Neural crest cell (in vitro differentiated cells): ENCODE data around the gene OR4E2. TPM values are rescaled to one million over a fixed set of nuclear protein-coding genes. Genes with fewer than 3 reads are reported as not detected.
"Not testable (repeated sequence)": the region's sequence is repeated elsewhere in the genome, so short reads cannot be mapped to it uniquely, and the experiment has no call there.

Experiments used
- DNase-seq: peaks from one replicate; pipeline ENCODE4 v3.0.0; 2021; ENCODE audit warnings: low read depth, mixed read lengths, low spot score
- H3K27ac Mint-ChIP-seq: one replicate; pipeline ENCODE4 v1.8.0; 2021; ENCODE audit warnings: mild to moderate bottlenecking, mixed read lengths; ENCODE audit not compliant: unreplicated experiment
- H3K27me3 Mint-ChIP-seq: 2 replicates; pipeline ENCODE4 v1.8.0; 2021; ENCODE audit warnings: low read depth, mild to moderate bottlenecking, mixed read lengths
- H3K36me3 Mint-ChIP-seq: 2 replicates; pipeline ENCODE4 v1.8.0; 2021; ENCODE audit warnings: low read depth, mild to moderate bottlenecking, mixed read lengths
- H3K4me1 Mint-ChIP-seq: 2 replicates; pipeline ENCODE4 v1.8.0; 2021; ENCODE audit warnings: mixed read lengths
- H3K4me3 Mint-ChIP-seq: one replicate; pipeline ENCODE4 v1.8.0; 2021; ENCODE audit warnings: mild to moderate bottlenecking, mixed read lengths
- H3K9me3 Mint-ChIP-seq: 2 replicates; pipeline ENCODE4 v1.8.0; 2021; ENCODE audit warnings: mixed read lengths
- long read RNA-seq: library from polyadenylated mRNA; unstranded; transcript quantifications from one replicate; pipeline ENCODE4 v2.0.0, GENCODE V29; 2020
- total RNA-seq: library from RNA; stranded (reverse); gene quantifications from 2 replicates; pipeline ENCODE4 v1.2.1, GENCODE V29; 2021
- TF ChIP-seq, protein P1 (sequence below): fragments of 200-600 bp; sonication (generic); conservative IDR thresholded peaks from 2 replicates; pipeline ENCODE4 v1.5.0; 2021; ENCODE audit warnings: antibody characterized with exemption, mild to moderate bottlenecking

The OR4E2 gene
- total RNA-seq = not detected in 2 replicates
- long read RNA-seq = 0 reads

DNA sequence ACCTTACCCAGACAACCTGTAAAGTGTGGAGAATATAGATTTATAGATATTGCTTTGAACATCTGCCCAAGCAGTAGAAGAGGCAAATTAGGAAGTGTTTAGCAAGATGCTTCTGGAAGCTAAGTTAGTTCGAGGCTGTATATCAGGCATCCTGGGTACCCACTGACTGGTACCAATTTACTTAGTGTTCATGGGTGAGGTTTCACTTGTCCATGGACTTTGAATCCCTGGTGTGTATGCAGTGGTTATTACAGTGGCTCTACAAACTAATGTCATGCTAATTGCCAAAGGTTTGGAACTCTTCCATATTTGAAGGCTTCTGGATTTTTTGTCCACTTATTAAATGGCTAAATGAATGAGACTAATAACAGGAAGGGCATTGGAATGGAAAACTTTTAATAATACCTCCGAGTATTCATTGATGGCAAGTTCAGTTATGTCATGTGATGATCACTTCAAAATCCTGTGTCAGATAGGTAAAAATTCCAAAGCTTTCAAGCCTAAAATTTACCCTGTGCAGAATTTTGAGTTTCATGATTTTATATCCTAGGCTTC, at the start of gene OR4E2:
Gene OR4E2, plus strand, starts transcription at position 505 of the 555 bp plus-strand sequence. CDS start 11,248 bp downstream, outside the sequence.
- no peak within 1 kb of the TSS for H3K4me3 Mint-ChIP-seq
- no peak for DNase-seq
- peaks cover 49% of the 10 kb centered on the region for H3K27me3 Mint-ChIP-seq
- no peaks in the 10 kb centered on the region for H3K36me3 Mint-ChIP-seq
- no peaks in the 10 kb centered on the region for H3K4me1 Mint-ChIP-seq
- H3K27ac Mint-ChIP-seq = no peak within 1 kb of the TSS
- peaks cover 2% of the 10 kb centered on the region for H3K9me3 Mint-ChIP-seq
- TF ChIP-seq, protein P1, sequence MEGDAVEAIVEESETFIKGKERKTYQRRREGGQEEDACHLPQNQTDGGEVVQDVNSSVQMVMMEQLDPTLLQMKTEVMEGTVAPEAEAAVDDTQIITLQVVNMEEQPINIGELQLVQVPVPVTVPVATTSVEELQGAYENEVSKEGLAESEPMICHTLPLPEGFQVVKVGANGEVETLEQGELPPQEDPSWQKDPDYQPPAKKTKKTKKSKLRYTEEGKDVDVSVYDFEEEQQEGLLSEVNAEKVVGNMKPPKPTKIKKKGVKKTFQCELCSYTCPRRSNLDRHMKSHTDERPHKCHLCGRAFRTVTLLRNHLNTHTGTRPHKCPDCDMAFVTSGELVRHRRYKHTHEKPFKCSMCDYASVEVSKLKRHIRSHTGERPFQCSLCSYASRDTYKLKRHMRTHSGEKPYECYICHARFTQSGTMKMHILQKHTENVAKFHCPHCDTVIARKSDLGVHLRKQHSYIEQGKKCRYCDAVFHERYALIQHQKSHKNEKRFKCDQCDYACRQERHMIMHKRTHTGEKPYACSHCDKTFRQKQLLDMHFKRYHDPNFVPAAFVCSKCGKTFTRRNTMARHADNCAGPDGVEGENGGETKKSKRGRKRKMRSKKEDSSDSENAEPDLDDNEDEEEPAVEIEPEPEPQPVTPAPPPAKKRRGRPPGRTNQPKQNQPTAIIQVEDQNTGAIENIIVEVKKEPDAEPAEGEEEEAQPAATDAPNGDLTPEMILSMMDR = no peak

DNA sequence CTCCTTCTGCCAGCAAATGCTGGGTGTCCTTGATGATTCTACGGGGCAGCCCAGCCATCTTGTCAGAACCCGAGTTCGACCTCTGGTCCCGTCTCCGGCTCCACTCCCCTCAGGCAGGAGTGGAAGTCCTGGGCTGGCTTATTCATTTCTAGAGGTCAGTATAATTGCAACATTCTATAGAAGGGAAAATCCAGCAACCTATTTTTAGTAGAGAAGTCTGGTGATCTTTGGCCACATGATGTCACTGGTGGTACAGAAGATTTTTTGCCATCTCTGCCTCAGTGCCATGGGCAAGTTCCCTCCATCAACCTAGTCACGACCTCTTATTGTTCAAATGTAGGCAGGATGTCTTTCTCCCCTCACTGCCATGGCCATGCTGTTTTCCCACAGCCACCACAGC, 41.3 kb upstream of the OR4E2 start:
- Mint-ChIP-seq H3K9me3 (peaks cover 5% of the 10 kb centered on the region), H3K4me3 (no peak overlapping the region), H3K4me1 (no peaks in the 10 kb centered on the region), H3K27me3 (peaks cover 28% of the 10 kb centered on the region), H3K27ac (no peak overlapping the region), H3K36me3 (no peaks in the 10 kb centered on the region)
- TF ChIP-seq, protein P1 = no peak
- no peak for DNase-seq

GRCh38 chr14:21614240-21614639, 39.4 kb upstream of the OR4E2 start:
- H3K36me3 Mint-ChIP-seq = no peaks in the 10 kb centered on the region
- no peak overlapping the region for H3K4me3 Mint-ChIP-seq
- H3K4me1 Mint-ChIP-seq = no peaks in the 10 kb centered on the region
- H3K27ac Mint-ChIP-seq = no peak overlapping the region
- peaks cover 22% of the 10 kb centered on the region for H3K27me3 Mint-ChIP-seq
- H3K9me3 Mint-ChIP-seq = peaks cover 5% of the 10 kb centered on the region
- TF ChIP-seq, protein P1 = no peak
- DNase-seq = no peak

- H3K4me3 Mint-ChIP-seq = no peak overlapping the region
- peaks cover 20% of the 10 kb centered on the region for H3K27me3 Mint-ChIP-seq
- no peak for DNase-seq
- no peaks in the 10 kb centered on the region for H3K4me1 Mint-ChIP-seq
- H3K27ac Mint-ChIP-seq = no peak overlapping the region
- H3K9me3 Mint-ChIP-seq = peaks cover 5% of the 10 kb centered on the region
- H3K36me3 Mint-ChIP-seq = no peaks in the 10 kb centered on the region
- TF ChIP-seq, protein P1 = no peak
These were observed 36.0 kb upstream of the OR4E2 start for GRCh38 chr14:21617614-21618013.

- no peak overlapping the region for H3K27ac Mint-ChIP-seq
These were observed 27.0 kb upstream of the OR4E2 start for GRCh38 chr14:21626491-21627230.

DNA sequence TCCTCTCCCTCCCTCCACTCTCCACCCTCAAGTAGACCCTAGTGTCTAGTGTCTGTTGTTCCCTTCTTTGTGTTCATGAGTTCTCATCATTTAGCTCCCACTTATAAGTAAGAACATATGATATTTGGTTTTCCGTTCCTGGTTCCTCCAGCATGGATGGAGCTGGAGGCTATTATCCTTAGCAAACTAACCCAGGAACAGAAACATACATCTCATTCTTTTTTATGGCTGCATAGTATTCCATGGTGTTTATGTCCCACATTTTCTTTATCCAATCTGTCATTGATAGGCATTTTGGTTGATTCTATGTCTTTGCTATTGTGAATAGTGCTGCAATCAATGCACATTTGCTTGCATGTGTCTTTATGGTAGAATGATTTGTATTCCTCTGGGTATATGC, 23.1 kb upstream of the OR4E2 start:
- not testable (repeated sequence) for DNase-seq, H3K4me1 Mint-ChIP-seq, H3K27ac Mint-ChIP-seq, H3K36me3 Mint-ChIP-seq, H3K9me3 Mint-ChIP-seq, H3K4me3 Mint-ChIP-seq
- peaks cover 16% of the 10 kb centered on the region for H3K27me3 Mint-ChIP-seq

More at GRCh38 chr14:21626491-21627230, 27.0 kb upstream of the OR4E2 start:
- H3K9me3 Mint-ChIP-seq = no peaks in the 10 kb centered on the region
- no peak for DNase-seq
- H3K27me3 Mint-ChIP-seq = peaks cover 12% of the 10 kb centered on the region
- H3K4me1 Mint-ChIP-seq = no peaks in the 10 kb centered on the region
- TF ChIP-seq, protein P1 = no peak
- H3K4me3 Mint-ChIP-seq = no peak overlapping the region
- no peaks in the 10 kb centered on the region for H3K36me3 Mint-ChIP-seq
